ENCODE results near the gene RFX1. TPM values are rescaled to one million over a fixed set of nuclear protein-coding genes. Genes with fewer than 3 reads are reported as not detected.

Gene RFX1
- total and polyA plus RNA-seq, 8 donors: 9.1 to 17.4 (median 13.5) TPM

DNA sequence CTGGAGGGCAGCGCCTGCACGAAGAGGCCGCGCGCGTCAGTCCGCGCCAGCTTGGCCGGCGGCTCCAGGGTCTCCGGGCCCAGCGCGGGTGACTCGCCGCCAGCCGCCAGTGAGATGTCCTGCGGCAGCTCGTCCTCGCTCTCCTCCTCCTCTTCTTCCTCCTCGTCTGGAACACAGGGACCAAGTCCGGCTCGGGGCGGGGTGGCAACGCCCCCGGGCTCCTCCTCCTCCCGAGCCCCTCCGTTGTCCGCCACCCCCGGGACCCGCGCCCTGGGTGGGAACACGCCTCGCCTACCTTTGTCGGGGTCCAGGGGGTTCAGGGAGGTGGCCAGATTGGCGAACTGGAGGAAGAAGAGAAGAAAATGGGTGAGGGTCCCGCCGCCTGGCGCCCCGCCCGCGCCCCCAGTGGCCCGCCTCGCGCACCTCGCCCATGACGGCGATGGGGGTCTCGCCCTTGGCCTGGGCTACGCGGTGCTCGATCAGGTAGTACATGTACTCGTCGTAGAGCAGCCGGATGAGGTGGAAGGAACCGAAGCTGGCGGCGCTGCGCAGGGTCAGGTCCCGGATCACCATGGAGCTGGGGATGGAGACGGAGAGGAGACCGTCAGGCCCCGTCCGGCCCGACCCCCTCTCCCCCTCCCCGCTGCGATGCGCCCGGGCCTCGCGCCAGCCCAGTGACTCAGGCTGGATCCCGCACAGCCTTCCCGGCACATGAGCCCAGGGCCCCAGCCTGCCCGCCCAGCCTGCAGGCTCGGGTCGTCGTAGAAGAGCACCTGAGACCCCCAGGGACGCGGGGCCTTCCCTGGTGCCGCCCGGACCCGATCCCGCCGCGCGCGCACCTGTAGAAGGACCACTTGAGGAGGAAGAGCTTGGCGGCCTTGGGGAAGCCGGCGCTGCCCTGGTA lies 43.2 kb downstream of the RFX1 start:
- no peaks in the 10 kb centered on the region for H3K4me1 ChIP-seq
- TF ChIP-seq, protein P1, sequence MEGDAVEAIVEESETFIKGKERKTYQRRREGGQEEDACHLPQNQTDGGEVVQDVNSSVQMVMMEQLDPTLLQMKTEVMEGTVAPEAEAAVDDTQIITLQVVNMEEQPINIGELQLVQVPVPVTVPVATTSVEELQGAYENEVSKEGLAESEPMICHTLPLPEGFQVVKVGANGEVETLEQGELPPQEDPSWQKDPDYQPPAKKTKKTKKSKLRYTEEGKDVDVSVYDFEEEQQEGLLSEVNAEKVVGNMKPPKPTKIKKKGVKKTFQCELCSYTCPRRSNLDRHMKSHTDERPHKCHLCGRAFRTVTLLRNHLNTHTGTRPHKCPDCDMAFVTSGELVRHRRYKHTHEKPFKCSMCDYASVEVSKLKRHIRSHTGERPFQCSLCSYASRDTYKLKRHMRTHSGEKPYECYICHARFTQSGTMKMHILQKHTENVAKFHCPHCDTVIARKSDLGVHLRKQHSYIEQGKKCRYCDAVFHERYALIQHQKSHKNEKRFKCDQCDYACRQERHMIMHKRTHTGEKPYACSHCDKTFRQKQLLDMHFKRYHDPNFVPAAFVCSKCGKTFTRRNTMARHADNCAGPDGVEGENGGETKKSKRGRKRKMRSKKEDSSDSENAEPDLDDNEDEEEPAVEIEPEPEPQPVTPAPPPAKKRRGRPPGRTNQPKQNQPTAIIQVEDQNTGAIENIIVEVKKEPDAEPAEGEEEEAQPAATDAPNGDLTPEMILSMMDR (IDR thresholded peaks at IDR 0.05): no peak
- no peak overlapping the region for H3K4me3 ChIP-seq
- intact Hi-C loops (cut with DNase I): no loop called here
- H3K27me3 ChIP-seq: no peaks in the 10 kb centered on the region
- ATAC-seq: peak; percentile 25
- peak in 2 of 4 donors; percentile 65 to 76 for DNase-seq
- peaks cover 0 to 100% of the 10 kb centered on the region in 2 donors for H3K36me3 ChIP-seq
- no peaks in the 10 kb centered on the region for H3K9me3 ChIP-seq
- no peak overlapping the region for H3K27ac ChIP-seq

DNA sequence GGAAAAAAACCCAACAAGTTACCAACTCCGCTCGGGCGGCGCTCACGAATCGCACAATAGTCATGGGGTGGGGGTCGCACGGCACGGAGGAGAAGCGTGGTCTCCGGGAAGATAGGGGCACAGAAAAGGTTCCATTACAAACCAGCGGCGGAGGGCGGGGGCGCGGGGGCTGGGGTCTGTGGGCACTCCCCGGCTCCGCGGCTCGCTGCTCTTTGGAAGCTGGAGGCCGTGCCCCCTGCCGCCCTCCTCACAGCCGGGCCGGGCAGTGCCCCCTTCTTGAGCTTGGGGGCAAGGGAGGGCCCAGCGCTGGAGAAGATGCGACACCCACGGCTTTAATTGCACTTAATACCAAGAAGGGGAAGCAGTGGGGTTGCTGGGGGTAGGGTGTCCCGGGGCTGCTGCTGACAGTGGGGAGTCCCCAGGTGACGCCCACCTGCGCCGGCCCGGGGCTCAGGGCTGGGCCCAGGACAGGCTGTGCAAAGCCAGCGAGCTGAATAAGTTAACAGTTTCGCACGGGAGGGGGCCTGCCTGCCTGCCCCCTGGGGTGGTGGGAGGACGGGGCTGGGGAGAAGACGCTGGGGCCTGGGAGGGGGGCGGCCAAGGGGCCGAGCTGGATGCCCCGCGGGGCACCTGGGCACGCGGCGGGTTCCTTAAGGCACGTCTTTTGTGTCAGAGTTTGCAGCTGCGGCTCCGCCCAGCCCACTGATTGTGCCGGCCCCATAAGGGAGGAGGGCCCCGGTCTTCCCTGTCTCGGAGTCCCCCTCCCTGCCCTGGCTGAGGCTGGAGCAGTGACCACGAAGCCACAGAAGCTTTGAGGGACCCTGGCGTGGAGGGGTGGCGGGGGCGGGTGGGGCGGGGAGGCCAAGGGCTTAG lies 44.1 kb downstream of the RFX1 start:
- Histone ChIP-seq H3K27me3 (no peaks in the 10 kb centered on the region), H3K9me3 (no peaks in the 10 kb centered on the region), H3K36me3 (peaks cover 0 to 100% of the 10 kb centered on the region in 2 donors), H3K4me3 (no peak overlapping the region), H3K27ac (no peak overlapping the region), H3K4me1 (no peaks in the 10 kb centered on the region)
- peak in 1 of 4 donors; percentile 72 for DNase-seq
- TF ChIP-seq, protein P1 (IDR thresholded peaks at IDR 0.05): no peak
- intact Hi-C loops (cut with DNase I): no loop called here
- peak; percentile 21 for ATAC-seq

DNA sequence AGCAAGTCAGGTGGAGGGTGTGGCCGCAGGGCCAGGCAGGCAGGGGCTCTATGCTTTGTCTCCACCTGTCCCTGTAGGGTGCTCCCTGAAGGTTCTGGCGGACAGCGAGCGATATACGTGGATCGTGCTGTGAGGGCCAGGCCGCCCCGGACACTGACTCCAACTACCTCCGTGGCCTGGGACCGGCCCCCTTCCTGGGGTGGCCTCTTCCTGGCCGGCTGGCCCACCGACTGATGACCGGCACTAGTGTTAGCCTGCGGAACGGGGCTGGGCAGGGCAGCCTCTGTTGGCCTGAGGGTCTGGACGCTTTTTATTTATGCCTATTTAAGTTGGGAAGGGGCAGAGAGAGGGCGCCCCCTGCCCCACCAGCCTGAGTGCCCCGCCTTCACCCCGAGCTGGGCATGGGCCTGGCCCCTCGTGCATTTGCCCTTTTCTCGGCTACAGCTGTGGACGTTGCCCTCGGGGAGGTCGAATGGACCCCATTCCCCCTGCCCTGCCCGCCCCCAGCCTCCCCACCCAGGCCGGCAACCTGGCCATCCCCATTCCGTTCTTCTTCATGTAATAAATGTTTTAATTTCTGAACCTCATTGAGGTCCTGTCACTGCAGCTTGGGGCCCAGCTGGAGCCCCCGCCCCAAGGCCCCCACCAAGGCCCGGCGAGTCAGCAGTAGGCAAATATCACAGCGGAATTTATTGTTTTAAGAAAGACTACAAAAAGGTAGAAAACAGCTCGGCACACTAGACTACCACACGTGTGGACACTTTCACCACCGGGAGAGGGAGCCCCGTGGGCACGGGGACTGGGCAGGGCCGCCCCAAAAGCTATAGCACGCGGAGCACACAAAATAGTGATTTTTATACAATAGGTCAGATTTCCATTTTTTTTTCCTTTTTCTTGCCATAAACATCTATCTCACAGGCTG lies 45.0 kb downstream of the RFX1 start:
- no peak for ATAC-seq
- H3K36me3 ChIP-seq: peaks cover 0 to 100% of the 10 kb centered on the region in 2 donors
- TF ChIP-seq, protein P1 (IDR thresholded peaks at IDR 0.05): no peak
- intact Hi-C loops (cut with DNase I): no loop called here
- no peaks in the 10 kb centered on the region for H3K9me3 ChIP-seq
- no peak overlapping the region for H3K27ac ChIP-seq
- no peak overlapping the region for H3K4me3 ChIP-seq
- peak in 1 of 4 donors; percentile 66 for DNase-seq
- H3K27me3 ChIP-seq: no peaks in the 10 kb centered on the region
- no peaks in the 10 kb centered on the region for H3K4me1 ChIP-seq

DNA sequence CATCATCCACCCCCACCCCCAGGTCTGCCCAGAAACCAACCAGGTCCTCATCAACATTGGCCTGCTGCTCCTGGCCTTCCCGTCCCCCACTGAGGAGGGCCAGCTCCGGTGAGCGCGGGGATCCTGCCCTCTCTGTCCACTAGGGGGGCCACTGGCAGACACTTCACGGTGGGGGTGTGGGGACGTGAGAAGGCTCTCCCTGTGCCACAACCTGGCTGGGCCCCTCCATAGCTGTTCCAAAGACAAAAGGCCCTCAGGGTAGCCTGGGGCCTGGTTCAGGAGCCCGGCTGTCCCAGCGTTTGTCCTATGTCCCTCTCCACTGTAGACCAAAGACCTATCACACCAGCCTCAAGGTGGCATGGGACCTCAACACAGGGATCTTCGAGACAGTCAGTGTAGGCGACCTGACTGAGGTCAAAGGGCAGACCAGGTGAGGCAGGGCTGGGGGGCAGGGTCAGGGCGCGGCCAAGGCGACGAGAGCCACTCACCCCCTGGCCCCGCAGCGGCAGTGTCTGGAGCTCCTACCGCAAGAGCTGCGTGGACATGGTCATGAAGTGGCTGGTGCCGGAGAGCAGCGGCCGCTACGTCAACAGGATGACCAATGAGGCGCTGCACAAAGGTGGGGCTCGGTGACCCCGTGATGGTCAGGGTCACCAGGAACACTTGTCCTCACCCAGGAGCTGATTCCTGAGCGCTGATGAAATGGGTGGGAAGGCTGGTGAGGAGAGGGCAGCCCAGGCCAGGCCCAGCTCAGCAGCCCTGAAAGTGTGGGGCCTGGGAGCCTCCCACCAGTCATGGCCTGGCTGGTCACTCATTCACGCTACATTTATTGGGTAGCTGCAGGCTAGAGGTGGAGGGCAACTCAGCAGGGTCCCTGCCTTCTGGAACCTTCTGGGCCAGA lies 45.9 kb downstream of the RFX1 start:
- DNase-seq: peak in 1 of 4 donors; percentile 70
- Histone ChIP-seq H3K9me3 (no peaks in the 10 kb centered on the region), H3K27me3 (no peaks in the 10 kb centered on the region), H3K27ac (no peak overlapping the region), H3K4me3 (no peak overlapping the region), H3K4me1 (no peaks in the 10 kb centered on the region), H3K36me3 (peaks cover 0 to 100% of the 10 kb centered on the region in 2 donors)
- intact Hi-C loops (cut with DNase I): no loop called here
- no peak for ATAC-seq
- TF ChIP-seq, protein P1 (IDR thresholded peaks at IDR 0.05): peak in 1 of 2 donors; percentile 14

All from left lung (tissue), 10 donors.